Mesenchymal stem cell (in vitro differentiated cells and primary cell): ENCODE measurements around the gene RAB23.

Source experiments
- DNase-seq: peaks from one replicate; pipeline ENCODE4 v3.0.0-alpha.2; 2013
- H2AFZ ChIP-seq: one replicate; pipeline ENCODE4 v1.6.1; 2013; ENCODE audit warnings: low read depth, mild to moderate bottlenecking, control low read depth, inconsistent platforms, low read length, moderate library complexity
- H2AK5ac ChIP-seq: 2 replicates; pipeline ENCODE4 v1.6.1; 2013; ENCODE audit warnings: low read length, moderate library complexity, mild to moderate bottlenecking, inconsistent platforms; ENCODE audit not compliant: severe bottlenecking
- H2BK120ac ChIP-seq: one replicate; pipeline ENCODE4 v1.6.1; 2013; ENCODE audit warnings: low read depth, mild to moderate bottlenecking, inconsistent platforms, low read length, moderate library complexity
- H2BK12ac ChIP-seq, 2 experiments: one replicate each; pipeline ENCODE4 v1.6.1; 2013; ENCODE audit warnings: inconsistent platforms in 2 of 2, low read length in 2 of 2, mild to moderate bottlenecking in 2 of 2, moderate library complexity in 2 of 2, control low read depth in 1 of 2
- H2BK15ac ChIP-seq: one replicate; pipeline ENCODE4 v1.6.1; 2013; ENCODE audit warnings: mild to moderate bottlenecking, low read depth, inconsistent platforms; ENCODE audit not compliant: poor library complexity, severe bottlenecking
- H2BK5ac ChIP-seq: 2 replicates; pipeline ENCODE4 v1.6.1; 2013; ENCODE audit warnings: low read depth, mild to moderate bottlenecking, low read length, control low read depth, inconsistent platforms; ENCODE audit not compliant: poor library complexity, severe bottlenecking
- H3K14ac ChIP-seq, 2 experiments: one replicate each; pipeline ENCODE4 v1.6.1; 2013; ENCODE audit warnings: inconsistent platforms in 2 of 2, low read length in 2 of 2, control low read depth in 1 of 2, mild to moderate bottlenecking in 1 of 2, moderate library complexity in 1 of 2
- H3K18ac ChIP-seq, 2 experiments: one replicate each; pipeline ENCODE4 v1.6.1; 2013; ENCODE audit warnings: inconsistent platforms in 2 of 2, low read length in 2 of 2, control low read depth in 1 of 2, low read depth in 1 of 2, mild to moderate bottlenecking in 1 of 2
- H3K23ac ChIP-seq, 2 experiments: one replicate each; pipeline ENCODE4 v1.6.1; 2013; ENCODE audit warnings: inconsistent platforms in 2 of 2, low read length in 2 of 2, mild to moderate bottlenecking in 2 of 2, moderate library complexity in 2 of 2, control low read depth in 1 of 2
- H3K27ac ChIP-seq: 2 replicates; pipeline ENCODE4 v1.5.1; 2013; ENCODE audit warnings: mild to moderate bottlenecking, moderate library complexity, low read length, control low read depth, inconsistent platforms; ENCODE audit not compliant: poor library complexity, severe bottlenecking
- H3K27me3 ChIP-seq, 2 experiments: 2 replicates each; pipeline versions ENCODE4 v1.6.1 to v1.7.0; 2013; ENCODE audit warnings: low read length in 2 of 2, mild to moderate bottlenecking in 2 of 2, moderate library complexity in 2 of 2, control low read depth in 1 of 2, inconsistent platforms in 1 of 2; ENCODE audit not compliant: control insufficient read depth in 1 of 2, insufficient read depth in 1 of 2
- H3K36me3 ChIP-seq, 2 experiments: 2 replicates each; pipeline versions ENCODE4 v1.6.1 to v1.7.0; 2013; ENCODE audit warnings: low read length in 2 of 2, control low read depth in 1 of 2, inconsistent platforms in 1 of 2, low read depth in 1 of 2, mild to moderate bottlenecking in 1 of 2; ENCODE audit not compliant: insufficient read depth in 2 of 2, control insufficient read depth in 1 of 2
- H3K4ac ChIP-seq, 2 experiments: one replicate each; pipeline ENCODE4 v1.6.1; 2013; ENCODE audit warnings: inconsistent platforms in 2 of 2, low read length in 2 of 2, mild to moderate bottlenecking in 2 of 2, moderate library complexity in 2 of 2, control low read depth in 1 of 2, low read depth in 1 of 2
- H3K4me1 ChIP-seq: 2 replicates; pipeline ENCODE4 v1.6.1; 2013; ENCODE audit warnings: low read depth, low read length, control low read depth; ENCODE audit not compliant: control insufficient read depth, insufficient read depth
- H3K4me2 ChIP-seq: 2 replicates; pipeline ENCODE4 v1.6.1; 2013; ENCODE audit warnings: low read length, mild to moderate bottlenecking, inconsistent platforms; ENCODE audit not compliant: poor library complexity, severe bottlenecking
- H3K4me3 ChIP-seq, 2 experiments: 2 replicates each; pipeline versions ENCODE4 v1.5.1 to v1.7.0; 2013; ENCODE audit warnings: low read length in 2 of 2, mild to moderate bottlenecking in 2 of 2, control low read depth in 1 of 2, low read depth in 1 of 2; ENCODE audit not compliant: insufficient read depth in 1 of 2
- H3K79me1 ChIP-seq: replicated peaks from 2 replicates; pipeline ENCODE4 v1.6.1; 2013; ENCODE audit warnings: mild to moderate bottlenecking, control low read depth, low read length, inconsistent platforms; ENCODE audit not compliant: poor library complexity, severe bottlenecking
- H3K9ac ChIP-seq: 2 replicates; pipeline ENCODE4 v1.7.0; 2013; ENCODE audit warnings: mild to moderate bottlenecking, low read length, moderate library complexity
- H3K9me3 ChIP-seq: 2 replicates; pipeline ENCODE4 v1.7.0; 2013; ENCODE audit warnings: mild to moderate bottlenecking, low read length; ENCODE audit not compliant: control insufficient read depth
- H4K8ac ChIP-seq: one replicate; pipeline ENCODE4 v1.6.1; 2013; ENCODE audit warnings: inconsistent platforms, mild to moderate bottlenecking, low read length, moderate library complexity
- H4K91ac ChIP-seq: one replicate; pipeline ENCODE4 v1.6.1; 2013; ENCODE audit warnings: mild to moderate bottlenecking, low read length, inconsistent platforms
- WGBS: methylation state at CpG from one replicate; pipeline ENCODE4 v1.1.7; 2013; ENCODE audit warnings: mixed read lengths; 5-methylcytosine and 5-hydroxymethylcytosine counted together

The RAB23 gene

DNA sequence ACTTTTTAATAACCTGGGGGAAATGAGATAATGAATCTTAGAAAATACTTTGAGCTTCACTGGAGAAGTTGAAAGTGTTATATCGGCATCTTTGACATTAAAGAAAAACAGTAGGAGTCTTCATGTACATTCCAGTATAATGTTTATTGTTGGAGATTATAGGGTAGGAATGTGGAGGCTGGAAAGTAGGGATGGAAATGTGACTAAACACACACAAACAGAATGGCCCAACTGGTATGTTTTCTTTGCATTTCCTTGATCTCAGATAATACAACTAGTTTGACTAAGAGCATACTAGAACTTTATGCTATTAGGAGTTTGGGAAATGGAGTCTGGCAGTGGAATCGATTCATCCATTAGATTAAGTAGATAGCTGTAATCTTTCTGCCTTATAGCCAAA lies 60.1 kb downstream of the RAB23 start:
- H3K18ac ChIP-seq, result no peak overlapping the region

DNA sequence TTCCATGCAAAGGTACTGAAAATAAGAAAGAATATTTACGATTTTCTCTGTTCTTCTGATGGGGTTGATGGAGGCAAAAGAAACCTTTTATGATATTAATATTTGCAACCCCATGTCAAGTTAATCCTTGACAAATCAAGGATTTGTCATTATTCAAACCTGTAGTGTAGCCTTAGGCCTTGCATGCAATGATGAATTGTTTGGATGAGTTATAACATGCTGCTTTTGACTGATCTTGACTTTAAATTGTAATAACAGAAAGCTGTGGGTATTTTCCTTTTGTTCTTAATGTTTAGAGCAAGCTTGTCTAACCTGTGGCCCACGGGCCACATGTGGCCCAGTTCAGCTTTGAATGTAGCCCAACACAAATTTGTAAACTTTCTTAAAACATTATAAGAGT lies 63.0 kb downstream of the RAB23 start:
- H3K27ac ChIP-seq, result no peak overlapping the region
- no peak overlapping the region for H3K4me2 ChIP-seq
- no peak overlapping the region for H3K18ac ChIP-seq
- peaks cover 6% of the 10 kb centered on the region for H3K9me3 ChIP-seq
- H3K9ac ChIP-seq, result no peak overlapping the region
- H3K14ac ChIP-seq, result no peak overlapping the region
- no peak overlapping the region for H3K23ac ChIP-seq
- DNase-seq, result no peak
- no peak overlapping the region for H2BK120ac ChIP-seq
- H4K91ac ChIP-seq, result no peak overlapping the region
- no peaks in the 10 kb centered on the region for H3K27me3 ChIP-seq
- peaks cover 3% of the 10 kb centered on the region for H3K79me1 ChIP-seq
- no peak overlapping the region for H2BK15ac ChIP-seq
- no peak overlapping the region for H2BK5ac ChIP-seq
- peaks cover 3 to 84% of the 10 kb centered on the region in 2 experiments for H3K36me3 ChIP-seq
- H4K8ac ChIP-seq, result no peak overlapping the region
- H3K4me1 ChIP-seq, result no peaks in the 10 kb centered on the region
- WGBS, result no CpG with 5 or more reads among the region's 2 CpGs
- no peak overlapping the region for H3K4me3 ChIP-seq
- H2AFZ ChIP-seq, result no peak overlapping the region
- no peak overlapping the region for H2BK12ac ChIP-seq
- H3K4ac ChIP-seq, result no peak overlapping the region
- no peak overlapping the region for H2AK5ac ChIP-seq

More for the DNA sequence above, 60.1 kb downstream of the RAB23 start:
- no peak overlapping the region for H2BK120ac ChIP-seq
- H3K4me1 ChIP-seq, result no peaks in the 10 kb centered on the region
- H3K79me1 ChIP-seq, result peaks cover 1% of the 10 kb centered on the region
- peak; percentile 17 for DNase-seq
- no peak overlapping the region for H2AK5ac ChIP-seq
- no peaks in the 10 kb centered on the region for H3K27me3 ChIP-seq
- H3K27ac ChIP-seq, result no peak overlapping the region
- no peak overlapping the region for H4K8ac ChIP-seq
- no peak overlapping the region for H3K4me3 ChIP-seq
- no peak overlapping the region for H2AFZ ChIP-seq
- H2BK12ac ChIP-seq, result no peak overlapping the region
- H3K36me3 ChIP-seq, result peaks cover 0 to 85% of the 10 kb centered on the region in 2 experiments
- H3K14ac ChIP-seq, result no peak overlapping the region
- H3K4ac ChIP-seq, result no peak overlapping the region
- H2BK15ac ChIP-seq, result no peak overlapping the region
- no peak overlapping the region for H3K4me2 ChIP-seq
- H4K91ac ChIP-seq, result no peak overlapping the region
- no peak overlapping the region for H2BK5ac ChIP-seq
- WGBS, result 90% methylated on average over 2 of the region's 2 CpGs
- H3K9me3 ChIP-seq, result peaks cover 23% of the 10 kb centered on the region
- no peak overlapping the region for H3K9ac ChIP-seq
- H3K23ac ChIP-seq, result no peak overlapping the region

DNA sequence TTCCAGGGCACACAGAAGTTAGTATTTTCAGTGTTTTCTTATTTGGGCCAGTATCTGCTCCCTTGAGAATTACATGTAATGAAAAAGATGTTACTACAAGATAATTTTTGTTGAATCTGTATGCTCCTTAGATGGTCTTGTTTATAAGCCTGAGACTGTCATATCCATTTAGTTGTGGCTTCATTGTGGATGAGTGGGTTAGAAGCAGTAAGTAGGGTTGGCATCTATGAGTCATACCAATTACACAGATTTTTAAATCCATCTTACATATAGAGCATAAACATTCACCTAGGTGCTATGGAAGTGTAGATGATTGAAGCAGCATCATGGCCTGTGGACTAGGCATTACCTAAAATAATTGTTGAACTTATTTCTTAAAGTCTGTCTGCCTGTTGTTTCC lies 63.4 kb downstream of the RAB23 start:
- H3K36me3 ChIP-seq, result peaks cover 3 to 84% of the 10 kb centered on the region in 2 experiments
- no peak overlapping the region for H3K4me3 ChIP-seq
- H3K18ac ChIP-seq, result no peak overlapping the region
- H3K23ac ChIP-seq, result no peak overlapping the region
- no peak overlapping the region for H2BK12ac ChIP-seq
- no peaks in the 10 kb centered on the region for H3K27me3 ChIP-seq
- H3K9ac ChIP-seq, result no peak overlapping the region
- H3K9me3 ChIP-seq, result peaks cover 1% of the 10 kb centered on the region
- no peak overlapping the region for H3K27ac ChIP-seq
- H2AK5ac ChIP-seq, result no peak overlapping the region
- H2BK5ac ChIP-seq, result no peak overlapping the region
- no peaks in the 10 kb centered on the region for H3K4me1 ChIP-seq
- peak; percentile 5 for DNase-seq
- H3K14ac ChIP-seq, result no peak overlapping the region
- H2AFZ ChIP-seq, result no peak overlapping the region
- H2BK15ac ChIP-seq, result no peak overlapping the region
- H2BK120ac ChIP-seq, result no peak overlapping the region
- no peak overlapping the region for H3K4me2 ChIP-seq
- peaks cover 3% of the 10 kb centered on the region for H3K79me1 ChIP-seq
- no peak overlapping the region for H4K8ac ChIP-seq
- H4K91ac ChIP-seq, result no peak overlapping the region
- H3K4ac ChIP-seq, result no peak overlapping the region

DNA sequence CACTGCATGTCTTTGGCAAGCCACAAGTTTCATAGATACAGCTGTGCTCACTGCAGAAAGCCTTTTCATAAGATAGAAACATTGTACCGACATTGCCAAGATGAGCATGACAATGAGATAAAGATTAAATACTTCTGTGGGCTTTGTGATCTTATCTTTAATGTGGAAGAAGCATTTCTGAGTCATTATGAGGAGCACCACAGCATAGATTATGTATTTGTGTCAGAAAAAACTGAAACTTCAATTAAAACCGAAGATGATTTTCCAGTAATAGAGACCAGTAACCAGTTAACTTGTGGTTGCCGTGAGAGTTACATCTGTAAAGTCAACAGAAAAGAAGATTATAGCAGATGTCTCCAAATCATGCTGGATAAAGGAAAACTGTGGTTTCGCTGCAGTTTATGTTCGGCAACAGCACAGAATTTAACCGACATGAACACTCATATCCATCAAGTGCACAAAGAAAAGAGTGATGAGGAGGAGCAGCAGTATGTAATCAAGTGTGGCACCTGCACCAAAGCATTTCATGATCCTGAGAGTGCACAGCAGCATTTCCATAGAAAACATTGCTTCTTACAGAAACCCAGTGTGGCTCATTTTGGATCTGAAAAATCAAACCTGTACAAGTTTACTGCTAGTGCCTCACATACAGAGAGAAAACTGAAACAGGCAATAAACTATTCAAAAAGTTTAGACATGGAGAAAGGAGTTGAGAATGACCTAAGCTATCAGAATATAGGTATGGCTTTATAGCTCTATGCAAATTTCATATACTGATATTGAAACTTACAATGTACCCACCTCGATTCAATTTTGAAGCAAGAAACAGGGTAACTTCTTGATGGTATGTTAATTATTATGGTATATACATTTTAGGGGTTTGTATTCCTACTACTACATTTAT lies 73.9 kb downstream of the RAB23 start:
- Histone ChIP-seq H3K23ac (no peak overlapping the region), H2BK120ac (no peak overlapping the region), H2AFZ (no peak overlapping the region), H2BK12ac (no peak overlapping the region), H3K9me3 (no peaks in the 10 kb centered on the region), H3K27me3 (no peaks in the 10 kb centered on the region), H2BK15ac (no peak overlapping the region), H3K9ac (no peak overlapping the region), H4K91ac (no peak overlapping the region), H3K4ac (no peak overlapping the region), H2AK5ac (peak overlapping the region; percentile 69), H3K18ac (no peak overlapping the region), H3K4me2 (no peak overlapping the region), H3K79me1 (peaks cover 6% of the 10 kb centered on the region), H3K4me3 (no peak overlapping the region), H3K27ac (no peak overlapping the region), H3K14ac (no peak overlapping the region), H3K36me3 (peaks cover 10 to 91% of the 10 kb centered on the region in 2 experiments), H3K4me1 (no peaks in the 10 kb centered on the region), H2BK5ac (no peak overlapping the region), H4K8ac (no peak overlapping the region)
- DNase-seq, result no peak
- WGBS, result 98% methylated on average over 6 of the region's 7 CpGs
